ENCODE results near the gene LCNL1. TPM values are rescaled to one million over a fixed set of nuclear protein-coding genes. Genes with fewer than 3 reads are reported as not detected.

Gene LCNL1
- total and polyA plus RNA-seq, 2 experiments from 2014 or later = 0.13 to 0.47 TPM

DNA sequence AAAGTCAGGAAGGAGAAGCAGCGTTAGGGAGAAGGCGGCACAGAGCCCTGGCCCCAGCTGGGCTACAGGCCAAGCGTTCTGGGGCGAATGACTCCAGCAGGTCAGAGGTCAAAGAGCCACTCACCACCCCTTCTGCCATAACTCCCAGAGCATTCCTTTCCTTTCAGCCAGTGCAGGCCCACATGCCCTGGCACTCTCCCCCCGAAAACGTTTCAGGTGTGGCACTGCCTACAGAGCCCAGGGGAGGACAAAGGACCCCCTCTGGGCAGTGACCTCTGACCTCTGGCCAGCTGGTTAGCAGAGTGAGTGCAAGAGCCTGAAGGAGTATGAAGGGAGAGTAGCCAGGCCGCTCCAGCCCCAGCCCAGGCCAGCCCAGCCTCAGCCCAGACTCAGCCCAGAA is 40.4 kb downstream of the LCNL1 start:
- no peak for DNase-seq (ENCODE audit: low spot score)
- no peaks in the 10 kb centered on the region for H3K79me2 ChIP-seq
- no peaks in the 10 kb centered on the region for H3K27me3 ChIP-seq
- no peak overlapping the region for H3K4me3 ChIP-seq
- no peaks in the 10 kb centered on the region for H3K9me3 ChIP-seq (ENCODE audit: low read depth)
- H3K36me3 ChIP-seq (replicated peaks; ENCODE audit: insufficient read depth, low read depth) = no peaks in the 10 kb centered on the region
- TF ChIP-seq, protein P1, sequence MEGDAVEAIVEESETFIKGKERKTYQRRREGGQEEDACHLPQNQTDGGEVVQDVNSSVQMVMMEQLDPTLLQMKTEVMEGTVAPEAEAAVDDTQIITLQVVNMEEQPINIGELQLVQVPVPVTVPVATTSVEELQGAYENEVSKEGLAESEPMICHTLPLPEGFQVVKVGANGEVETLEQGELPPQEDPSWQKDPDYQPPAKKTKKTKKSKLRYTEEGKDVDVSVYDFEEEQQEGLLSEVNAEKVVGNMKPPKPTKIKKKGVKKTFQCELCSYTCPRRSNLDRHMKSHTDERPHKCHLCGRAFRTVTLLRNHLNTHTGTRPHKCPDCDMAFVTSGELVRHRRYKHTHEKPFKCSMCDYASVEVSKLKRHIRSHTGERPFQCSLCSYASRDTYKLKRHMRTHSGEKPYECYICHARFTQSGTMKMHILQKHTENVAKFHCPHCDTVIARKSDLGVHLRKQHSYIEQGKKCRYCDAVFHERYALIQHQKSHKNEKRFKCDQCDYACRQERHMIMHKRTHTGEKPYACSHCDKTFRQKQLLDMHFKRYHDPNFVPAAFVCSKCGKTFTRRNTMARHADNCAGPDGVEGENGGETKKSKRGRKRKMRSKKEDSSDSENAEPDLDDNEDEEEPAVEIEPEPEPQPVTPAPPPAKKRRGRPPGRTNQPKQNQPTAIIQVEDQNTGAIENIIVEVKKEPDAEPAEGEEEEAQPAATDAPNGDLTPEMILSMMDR (IDR thresholded peaks at IDR 0.05; ENCODE audit: poor library complexity) = no peak
- TF ChIP-seq EZH2 (IDR thresholded peaks at IDR 0.05; ENCODE audit: borderline replicate concordance) (no peak), EZH2phosphoT487 (IDR thresholded peaks at IDR 0.05; ENCODE audit: low read depth, severe bottlenecking, unreplicated experiment) (no peak)
- no peak overlapping the region for H3K27ac ChIP-seq
- no peaks in the 10 kb centered on the region for H4K20me1 ChIP-seq (ENCODE audit: insufficient read depth, poor library complexity, severe bottlenecking)
- H2AFZ ChIP-seq = no peak overlapping the region
- H3K4me2 ChIP-seq = no peak overlapping the region
- 82% methylated on average over 6 of the region's 7 CpGs for WGBS (ENCODE audit: low lambda C conversion rate, missing lambda C conversion rate)
- H3K4me1 ChIP-seq (ENCODE audit: insufficient read depth) = peaks cover 6% of the 10 kb centered on the region
- H3K9me2 ChIP-seq (replicated peaks; ENCODE audit: insufficient read depth) = no peaks in the 10 kb centered on the region

GRCh38 chr9:137023583-137023991 is 40.8 kb downstream of the LCNL1 start:
- Histone ChIP-seq H3K4me1 (ENCODE audit: insufficient read depth) (peaks cover 9% of the 10 kb centered on the region), H3K9me3 (ENCODE audit: low read depth) (no peaks in the 10 kb centered on the region), H3K27me3 (no peaks in the 10 kb centered on the region), H3K9me2 (replicated peaks; ENCODE audit: insufficient read depth) (no peaks in the 10 kb centered on the region), H3K4me3 (no peak overlapping the region), H3K4me2 (no peak overlapping the region), H3K27ac (no peak overlapping the region), H3K79me2 (no peaks in the 10 kb centered on the region), H3K36me3 (replicated peaks; ENCODE audit: insufficient read depth, low read depth) (no peaks in the 10 kb centered on the region), H4K20me1 (ENCODE audit: insufficient read depth, poor library complexity, severe bottlenecking) (no peaks in the 10 kb centered on the region), H2AFZ (no peak overlapping the region)
- TF ChIP-seq, protein P1 (IDR thresholded peaks at IDR 0.05; ENCODE audit: poor library complexity) = no peak
- TF ChIP-seq EZH2phosphoT487 (IDR thresholded peaks at IDR 0.05; ENCODE audit: low read depth, severe bottlenecking, unreplicated experiment) = no peak
- no peak for TF ChIP-seq EZH2 (IDR thresholded peaks at IDR 0.05; ENCODE audit: borderline replicate concordance)
- DNase-seq (ENCODE audit: low spot score) = no peak
- 86% methylated on average over 12 of the region's 15 CpGs for WGBS (ENCODE audit: low lambda C conversion rate, missing lambda C conversion rate)

- Histone ChIP-seq H3K79me2 (no peaks in the 10 kb centered on the region), H3K36me3 (replicated peaks; ENCODE audit: insufficient read depth, low read depth) (no peaks in the 10 kb centered on the region), H3K4me2 (no peak overlapping the region), H2AFZ (no peak overlapping the region), H3K27me3 (no peaks in the 10 kb centered on the region), H3K9me2 (replicated peaks; ENCODE audit: insufficient read depth) (no peaks in the 10 kb centered on the region), H3K9me3 (ENCODE audit: low read depth) (no peaks in the 10 kb centered on the region), H3K4me3 (no peak overlapping the region), H3K27ac (no peak overlapping the region), H3K4me1 (ENCODE audit: insufficient read depth) (peaks cover 20% of the 10 kb centered on the region), H4K20me1 (ENCODE audit: insufficient read depth, poor library complexity, severe bottlenecking) (no peaks in the 10 kb centered on the region)
- TF ChIP-seq EZH2 (IDR thresholded peaks at IDR 0.05; ENCODE audit: borderline replicate concordance) (no peak), EZH2phosphoT487 (IDR thresholded peaks at IDR 0.05; ENCODE audit: low read depth, severe bottlenecking, unreplicated experiment) (no peak)
- TF ChIP-seq, protein P1 (IDR thresholded peaks at IDR 0.05; ENCODE audit: poor library complexity) = no peak
- DNase-seq (ENCODE audit: low spot score) = no peak
- 92% methylated on average over 20 of the region's 21 CpGs for WGBS (ENCODE audit: low lambda C conversion rate, missing lambda C conversion rate)
Observed at GRCh38 chr9:137025517-137025966, 42.7 kb downstream of the LCNL1 start.

GRCh38 chr9:137026384-137026783 is 43.6 kb downstream of the LCNL1 start:
- Histone ChIP-seq H3K4me2 (no peak overlapping the region), H3K79me2 (no peaks in the 10 kb centered on the region), H3K9me3 (ENCODE audit: low read depth) (no peaks in the 10 kb centered on the region), H3K9me2 (replicated peaks; ENCODE audit: insufficient read depth) (no peaks in the 10 kb centered on the region), H3K4me3 (no peak overlapping the region), H3K27ac (no peak overlapping the region), H3K4me1 (ENCODE audit: insufficient read depth) (peaks cover 20% of the 10 kb centered on the region), H3K27me3 (no peaks in the 10 kb centered on the region), H3K36me3 (replicated peaks; ENCODE audit: insufficient read depth, low read depth) (no peaks in the 10 kb centered on the region), H4K20me1 (ENCODE audit: insufficient read depth, poor library complexity, severe bottlenecking) (no peaks in the 10 kb centered on the region), H2AFZ (no peak overlapping the region)
- 100% methylated on average over 1 of the region's 2 CpGs for WGBS (ENCODE audit: low lambda C conversion rate, missing lambda C conversion rate)
- TF ChIP-seq EZH2 (IDR thresholded peaks at IDR 0.05; ENCODE audit: borderline replicate concordance) = no peak
- TF ChIP-seq, protein P1 (IDR thresholded peaks at IDR 0.05; ENCODE audit: poor library complexity) = no peak
- no peak for TF ChIP-seq EZH2phosphoT487 (IDR thresholded peaks at IDR 0.05; ENCODE audit: low read depth, severe bottlenecking, unreplicated experiment)
- no peak for DNase-seq (ENCODE audit: low spot score)

Data from hepatocyte (in vitro differentiated cells).